Natural killer cell (primary cell): ENCODE measurements around the gene LUC7L. TPM values are rescaled to one million over a fixed set of nuclear protein-coding genes. Genes with fewer than 3 reads are reported as not detected.

Source experiments
- ATAC-seq, 3 donors: fragments of 150-1000 bp in 2 of 3; fragments of 200-7000 bp in 1 of 3; cut with Tn5 transposase; 1 replicate in 1 of 3; 2 replicates in 2 of 3; pipeline ENCODE4 v1.10.0; 2021; ENCODE audit warnings: mild to moderate bottlenecking in 2 of 3, moderate library complexity in 2 of 3
- DNase-seq, 2 donors: peaks; one replicate each; pipeline versions ENCODE4 v3.0.0 to v3.0.0-alpha.2; 2013 to 2021; ENCODE audit warnings: mixed read lengths in 1 of 2
- H3K27ac ChIP-seq: one replicate; pipeline ENCODE4 v1.5.1; 2013; ENCODE audit warnings: mild to moderate bottlenecking, low read length
- H3K27me3 ChIP-seq: one replicate; pipeline ENCODE4 v1.6.1; 2013; ENCODE audit warnings: low read length; ENCODE audit not compliant: control insufficient read depth, insufficient read depth
- H3K36me3 ChIP-seq: one replicate; pipeline ENCODE4 v1.6.1; 2013; ENCODE audit warnings: low read length; ENCODE audit not compliant: control insufficient read depth, insufficient read depth
- H3K4me1 ChIP-seq: one replicate; pipeline ENCODE4 v1.6.1; 2013; ENCODE audit warnings: low read length; ENCODE audit not compliant: control insufficient read depth, insufficient read depth
- H3K4me3 ChIP-seq: one replicate; pipeline ENCODE4 v1.5.1; 2013; ENCODE audit warnings: low read length
- H3K9me3 ChIP-seq: one replicate; pipeline ENCODE4 v1.6.1; 2013; ENCODE audit warnings: low read length; ENCODE audit not compliant: control insufficient read depth, insufficient read depth
- H3K27ac Mint-ChIP-seq, 2 donors: one replicate each; pipeline ENCODE4 v1.8.0; 2022; ENCODE audit warnings: mild to moderate bottlenecking in 2 of 2, mixed read lengths in 2 of 2, moderate library complexity in 1 of 2
- H3K27me3 Mint-ChIP-seq, 2 donors: one replicate each; pipeline ENCODE4 v1.8.0; 2022; ENCODE audit warnings: low read depth in 2 of 2, mixed read lengths in 2 of 2
- H3K36me3 Mint-ChIP-seq: one replicate; pipeline ENCODE4 v1.8.0; 2022; ENCODE audit warnings: mixed read lengths
- H3K4me1 Mint-ChIP-seq, 2 donors: one replicate each; pipeline ENCODE4 v1.8.0; 2022; ENCODE audit warnings: mixed read lengths in 2 of 2
- H3K4me3 Mint-ChIP-seq: one replicate; pipeline ENCODE4 v1.8.0; 2022; ENCODE audit warnings: mild to moderate bottlenecking, moderate library complexity, mixed read lengths
- H3K9me3 Mint-ChIP-seq, 2 donors: one replicate each; pipeline ENCODE4 v1.8.0; 2022; ENCODE audit warnings: mixed read lengths in 2 of 2
- CTCF ChIP-seq: fragments of 200-600 bp; IDR thresholded peaks from one replicate; pipeline ENCODE4 v1.8.0; 2022; ENCODE audit warnings: antibody characterized with exemption
- WGBS: methylation state at CpG from one replicate; pipeline ENCODE4 v1.1.7; 2013; ENCODE audit warnings: missing lambda C conversion rate; ENCODE audit not compliant: insufficient coverage; 5-methylcytosine and 5-hydroxymethylcytosine counted together
- intact Hi-C: fragments of 100-400 bp; cut with micrococcal nuclease; formaldehyde crosslinking; loops from one replicate; pipeline ENCODE4 v1.14.2; 2022
- total RNA-seq, 4 donors: library from RNA; stranded (reverse); fragments of 120-200 nt in 1 of 4; gene quantifications; one replicate each; pipeline versions ENCODE4 v1.2.3 to v1.2.4, GENCODE V29; 2013 to 2022

The LUC7L gene
- total RNA-seq, 3 donors from 2014 or later (not counting 1 experiment from before 2014, with no cell fraction given) = 129 to 168 (median 153) TPM

GRCh38 chr16:144797-145252 lies 84.4 kb downstream of the LUC7L start:
- no peaks in the 10 kb centered on the region for H3K4me1 ChIP-seq
- no peaks in the 10 kb centered on the region for H3K27me3 ChIP-seq
- no peaks in the 10 kb centered on the region for H3K36me3 ChIP-seq
- Mint-ChIP-seq H3K4me3 (no peak overlapping the region), H3K9me3 (no peaks in the 10 kb centered on the region), H3K27me3 (peaks cover 6 to 7% of the 10 kb centered on the region in 2 donors), H3K36me3 (no peaks in the 10 kb centered on the region), H3K27ac (no peak overlapping the region), H3K4me1 (no peaks in the 10 kb centered on the region)
- no peak overlapping the region for H3K4me3 ChIP-seq
- no peak for ATAC-seq
- no peak overlapping the region for H3K27ac ChIP-seq
- no peak for DNase-seq
- no peak for TF ChIP-seq CTCF
- H3K9me3 ChIP-seq = no peaks in the 10 kb centered on the region
- intact Hi-C loops = no loop called here
- 92% methylated on average over 14 of the region's 14 CpGs for WGBS

GRCh38 chr16:143456-143855 lies 85.8 kb downstream of the LUC7L start:
- Histone ChIP-seq H3K4me3 (no peak overlapping the region), H3K9me3 (no peaks in the 10 kb centered on the region), H3K4me1 (peaks cover 3% of the 10 kb centered on the region), H3K27ac (no peak overlapping the region), H3K36me3 (no peaks in the 10 kb centered on the region), H3K27me3 (no peaks in the 10 kb centered on the region)
- H3K27ac Mint-ChIP-seq = no peak overlapping the region
- H3K36me3 Mint-ChIP-seq = no peaks in the 10 kb centered on the region
- no peaks in the 10 kb centered on the region for H3K9me3 Mint-ChIP-seq
- H3K27me3 Mint-ChIP-seq = peaks cover 5 to 6% of the 10 kb centered on the region in 2 donors
- H3K4me3 Mint-ChIP-seq = no peak overlapping the region
- intact Hi-C loops = no loop called here
- TF ChIP-seq CTCF = no peak
- WGBS = 75% methylated on average over 6 of the region's 6 CpGs
- peaks cover 5% of the 10 kb centered on the region in 2 donors for H3K4me1 Mint-ChIP-seq
- no peak for DNase-seq
- ATAC-seq = no peak

GRCh38 chr16:143047-143446 lies 86.2 kb downstream of the LUC7L start:
- H3K27ac Mint-ChIP-seq = no peak overlapping the region
- no peak overlapping the region for H3K27ac ChIP-seq
- H3K36me3 Mint-ChIP-seq = no peaks in the 10 kb centered on the region
- H3K4me3 Mint-ChIP-seq = no peak overlapping the region
- no peaks in the 10 kb centered on the region for H3K9me3 Mint-ChIP-seq
- no peaks in the 10 kb centered on the region for H3K9me3 ChIP-seq
- 94% methylated on average over 6 of the region's 6 CpGs for WGBS
- peaks cover 3% of the 10 kb centered on the region for H3K4me1 ChIP-seq
- no peaks in the 10 kb centered on the region for H3K27me3 ChIP-seq
- ATAC-seq (no peak), DNase-seq (no peak)
- peaks cover 5 to 6% of the 10 kb centered on the region in 2 donors for H3K27me3 Mint-ChIP-seq
- peaks cover 5 to 7% of the 10 kb centered on the region in 2 donors for H3K4me1 Mint-ChIP-seq
- TF ChIP-seq CTCF = no peak
- intact Hi-C loops = no loop called here
- no peak overlapping the region for H3K4me3 ChIP-seq
- H3K36me3 ChIP-seq = no peaks in the 10 kb centered on the region

- H3K4me1 ChIP-seq = peaks cover 9% of the 10 kb centered on the region
- no peaks in the 10 kb centered on the region for H3K27me3 ChIP-seq
- H3K27ac ChIP-seq = no peak overlapping the region
- Mint-ChIP-seq H3K27ac (no peak overlapping the region), H3K9me3 (no peaks in the 10 kb centered on the region), H3K36me3 (no peaks in the 10 kb centered on the region), H3K4me1 (peaks cover 5 to 11% of the 10 kb centered on the region in 2 donors), H3K4me3 (no peak overlapping the region), H3K27me3 (peaks cover 5 to 6% of the 10 kb centered on the region in 2 donors)
- H3K9me3 ChIP-seq = no peaks in the 10 kb centered on the region
- ATAC-seq (no peak), DNase-seq (no peak)
- no peak overlapping the region for H3K4me3 ChIP-seq
- intact Hi-C loops = no loop called here
- H3K36me3 ChIP-seq = no peaks in the 10 kb centered on the region
- TF ChIP-seq CTCF = no peak
- 90% methylated on average over 12 of the region's 12 CpGs for WGBS
These were observed 86.8 kb downstream of the LUC7L start for GRCh38 chr16:142405-142967.
